Measurements from ENCODE around the gene SPATS2.
"Not testable (repeated sequence)": the region's sequence is repeated elsewhere in the genome, so short reads cannot be mapped to it uniquely, and the experiment has no call there.

SPATS2 gene

DNA sequence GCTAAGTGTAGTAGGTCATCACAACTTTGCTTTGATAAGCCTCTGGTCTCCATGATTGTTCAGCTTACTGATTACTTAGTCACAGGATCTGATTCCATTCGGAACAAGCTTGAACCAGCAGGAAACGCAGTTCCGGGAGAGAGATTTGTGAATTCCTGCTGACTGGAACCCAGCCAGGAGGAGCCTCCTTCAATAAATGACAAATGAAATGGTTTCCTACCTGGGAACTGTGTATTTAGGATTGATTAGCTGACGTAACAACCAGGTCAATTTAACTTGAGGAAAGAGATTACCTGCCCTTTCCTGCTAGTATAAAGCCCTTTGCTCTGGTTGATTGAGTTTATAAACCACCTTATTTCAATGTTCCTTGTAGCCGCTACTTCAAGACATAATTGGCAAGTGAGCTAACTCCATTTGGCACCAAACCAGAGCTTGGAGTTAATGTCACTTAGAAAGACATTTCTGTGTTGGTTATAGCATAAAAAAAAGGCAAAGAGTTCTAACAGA lies 136.5 kb downstream of the SPATS2 start:
- no peak overlapping the region for H3K9ac ChIP-seq (ENCODE audit: insufficient read length)

DNA sequence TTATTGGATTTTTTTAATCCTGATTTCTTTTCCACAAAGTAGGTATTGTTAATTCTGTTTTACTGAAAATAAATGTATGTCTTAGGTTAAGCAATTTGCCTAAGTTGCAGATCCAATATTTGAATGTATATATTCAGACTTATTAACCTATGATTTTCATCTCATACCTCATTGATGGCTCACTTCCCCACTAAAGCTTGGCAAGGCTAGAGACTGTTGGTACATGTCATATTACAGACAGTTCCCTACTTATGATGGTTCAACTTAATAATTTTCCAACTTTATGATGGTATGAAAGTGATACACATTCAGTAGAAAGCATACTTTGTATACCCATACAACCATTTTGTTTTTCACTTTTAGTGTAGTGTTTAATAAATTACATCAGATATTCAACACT lies 138.4 kb downstream of the SPATS2 start:
- H3K27ac ChIP-seq, result no peak overlapping the region
- no peak for DNase-seq (ENCODE audit: low read depth, low spot score)

More for the DNA sequence above, 136.5 kb downstream of the SPATS2 start:
- Histone ChIP-seq H3K27ac (no peak overlapping the region), H3K4me3 (no peak overlapping the region), H3K36me3 (ENCODE audit: insufficient read depth, low read length) (peaks cover 43% of the 10 kb centered on the region), H3K9me3 (ENCODE audit: low read depth, low read length) (no peaks in the 10 kb centered on the region)
- TF ChIP-seq POLR2AphosphoS5 (IDR thresholded peaks at IDR 0.05; ENCODE audit: borderline replicate concordance, low read depth, low read length), result no peak
- no peak for TF ChIP-seq EZH2 (IDR thresholded peaks at IDR 0.05)
- no peak for TF ChIP-seq FOXP2 (optimal IDR thresholded peaks at IDR 0.05; ENCODE audit: control extremely low read depth, extremely low read length, insufficient read depth)
- no peak for DNase-seq (ENCODE audit: low read depth, low spot score)

DNA sequence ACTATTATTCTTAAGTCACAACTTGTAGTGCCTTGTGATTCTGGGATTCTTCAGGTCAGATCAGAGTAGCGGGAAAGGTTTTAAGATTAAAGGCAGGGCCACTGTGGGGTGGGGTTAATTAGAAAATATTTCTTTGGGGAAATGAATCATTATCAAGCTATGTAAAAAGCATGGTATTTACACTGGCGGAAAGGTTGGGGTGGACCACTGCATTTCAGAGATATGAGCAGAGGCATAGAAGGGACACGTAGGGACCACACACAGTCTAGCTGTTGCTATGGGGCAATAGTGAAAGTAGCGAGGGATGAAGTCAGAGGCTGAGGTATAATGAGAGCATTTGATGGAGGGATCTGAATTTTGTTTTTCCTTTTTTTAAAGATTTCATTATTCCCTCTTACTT lies 139.9 kb downstream of the SPATS2 start:
- H3K27ac ChIP-seq, result no peak overlapping the region
- TF ChIP-seq EZH2 (IDR thresholded peaks at IDR 0.05), result no peak
- no peak for TF ChIP-seq POLR2AphosphoS5 (IDR thresholded peaks at IDR 0.05; ENCODE audit: borderline replicate concordance, low read depth, low read length)
- TF ChIP-seq FOXP2 (optimal IDR thresholded peaks at IDR 0.05; ENCODE audit: control extremely low read depth, extremely low read length, insufficient read depth), result no peak

More for the DNA sequence above, 138.4 kb downstream of the SPATS2 start:
- peaks cover 27% of the 10 kb centered on the region for H3K36me3 ChIP-seq (ENCODE audit: insufficient read depth, low read length)
- no peak overlapping the region for H3K4me3 ChIP-seq
- no peak overlapping the region for H3K9ac ChIP-seq (ENCODE audit: insufficient read length)
- H3K9me3 ChIP-seq (ENCODE audit: low read depth, low read length), result no peaks in the 10 kb centered on the region
- no peak for TF ChIP-seq FOXP2 (optimal IDR thresholded peaks at IDR 0.05; ENCODE audit: control extremely low read depth, extremely low read length, insufficient read depth)

DNA sequence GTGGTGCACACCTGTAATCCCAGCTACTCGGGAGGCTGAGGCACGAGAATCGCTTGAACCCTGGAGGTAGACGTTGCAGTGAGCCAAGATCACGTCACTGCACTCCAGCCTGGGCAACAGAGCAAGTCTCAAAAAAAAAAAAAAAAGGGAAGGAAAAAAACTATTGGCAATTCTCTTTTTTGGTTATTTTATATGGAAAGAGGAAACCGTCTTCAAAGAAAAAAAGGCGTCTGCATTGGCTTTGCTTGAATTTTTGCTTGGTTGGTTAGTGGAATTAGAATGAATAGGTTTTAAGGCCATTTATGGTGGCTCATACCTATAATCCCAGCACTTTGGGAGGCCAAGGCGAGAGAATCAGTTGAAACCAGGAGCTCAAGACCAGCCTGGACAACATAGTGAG lies 142.4 kb downstream of the SPATS2 start:
- H3K4me3 ChIP-seq; H3K9me3 ChIP-seq (ENCODE audit: low read depth, low read length); H3K36me3 ChIP-seq (ENCODE audit: insufficient read depth, low read length); DNase-seq (ENCODE audit: low read depth, low spot score); H3K27ac ChIP-seq; H3K9ac ChIP-seq (ENCODE audit: insufficient read length): not testable (repeated sequence)

More for the DNA sequence above, 139.9 kb downstream of the SPATS2 start:
- Histone ChIP-seq H3K9me3 (ENCODE audit: low read depth, low read length) (no peaks in the 10 kb centered on the region), H3K9ac (ENCODE audit: insufficient read length) (no peak overlapping the region), H3K36me3 (ENCODE audit: insufficient read depth, low read length) (peaks cover 17% of the 10 kb centered on the region), H3K4me3 (no peak overlapping the region)
- no peak for DNase-seq (ENCODE audit: low read depth, low spot score)

DNA sequence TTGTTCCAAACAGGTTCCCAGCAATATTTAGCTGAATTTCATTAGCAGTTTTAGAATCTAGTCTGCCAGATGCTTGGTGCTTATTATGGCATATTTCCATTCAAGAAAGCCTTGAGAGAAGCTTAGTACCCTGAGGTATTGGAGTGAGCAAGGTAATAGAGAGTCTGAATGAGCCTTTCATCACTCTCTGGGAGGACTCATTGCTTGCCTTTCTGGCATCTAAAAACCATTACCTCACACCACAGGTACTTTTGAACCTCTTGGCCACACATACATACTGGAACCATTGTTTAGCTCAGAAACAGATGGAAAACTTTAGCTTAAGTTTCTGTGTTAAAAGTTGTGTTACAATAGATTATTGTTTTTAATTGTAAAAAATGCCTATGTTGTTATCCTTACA lies 144.1 kb downstream of the SPATS2 start:
- H3K9me3 ChIP-seq (ENCODE audit: low read depth, low read length), result no peaks in the 10 kb centered on the region
- H3K36me3 ChIP-seq (ENCODE audit: insufficient read depth, low read length), result no peaks in the 10 kb centered on the region; the same call in 1 of the 2 replicates
- no peak overlapping the region for H3K4me3 ChIP-seq
- H3K27ac ChIP-seq, result peak overlapping the region; percentile 51; the same call in 1 of the 2 replicates
- TF ChIP-seq EZH2 (IDR thresholded peaks at IDR 0.05) (no peak), FOXP2 (optimal IDR thresholded peaks at IDR 0.05; ENCODE audit: control extremely low read depth, extremely low read length, insufficient read depth) (no peak), POLR2AphosphoS5 (IDR thresholded peaks at IDR 0.05; ENCODE audit: borderline replicate concordance, low read depth, low read length) (no peak)
- no peak overlapping the region for H3K9ac ChIP-seq (ENCODE audit: insufficient read length)
- DNase-seq (ENCODE audit: low read depth, low spot score), result no peak

DNA sequence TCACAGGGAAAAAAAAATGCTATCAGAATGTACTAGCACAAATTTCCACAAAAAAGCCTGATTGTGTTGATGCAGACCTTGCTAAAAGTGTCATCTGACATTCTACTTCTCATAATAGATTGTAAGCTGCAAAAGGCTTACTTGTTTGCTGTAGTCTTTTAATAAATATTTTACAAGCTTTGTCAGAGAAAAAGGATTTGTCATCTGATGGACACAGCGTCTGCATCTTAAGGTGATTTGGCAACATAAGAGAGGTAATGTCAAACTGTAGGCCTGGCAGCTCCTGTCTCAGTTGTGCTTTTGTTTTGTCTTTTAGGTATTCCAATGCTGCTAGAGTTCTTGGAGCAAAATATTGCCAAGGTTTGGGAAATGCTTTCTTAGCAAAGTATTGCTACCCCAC lies 145.3 kb downstream of the SPATS2 start:
- TF ChIP-seq POLR2AphosphoS5 (IDR thresholded peaks at IDR 0.05; ENCODE audit: borderline replicate concordance, low read depth, low read length), result no peak
- no peak for TF ChIP-seq EZH2 (IDR thresholded peaks at IDR 0.05)
- DNase-seq (ENCODE audit: low read depth, low spot score), result no peak
- Histone ChIP-seq H3K9ac (ENCODE audit: insufficient read length) (no peak overlapping the region), H3K9me3 (ENCODE audit: low read depth, low read length) (no peaks in the 10 kb centered on the region), H3K4me3 (no peak overlapping the region), H3K27ac (0 out of 2 replicates have a peak overlapping the region, but pooled peaks have one; percentile 30), H3K36me3 (ENCODE audit: insufficient read depth, low read length) (peaks cover 4% of the 10 kb centered on the region; the same call in 1 of the 2 replicates)

DNA sequence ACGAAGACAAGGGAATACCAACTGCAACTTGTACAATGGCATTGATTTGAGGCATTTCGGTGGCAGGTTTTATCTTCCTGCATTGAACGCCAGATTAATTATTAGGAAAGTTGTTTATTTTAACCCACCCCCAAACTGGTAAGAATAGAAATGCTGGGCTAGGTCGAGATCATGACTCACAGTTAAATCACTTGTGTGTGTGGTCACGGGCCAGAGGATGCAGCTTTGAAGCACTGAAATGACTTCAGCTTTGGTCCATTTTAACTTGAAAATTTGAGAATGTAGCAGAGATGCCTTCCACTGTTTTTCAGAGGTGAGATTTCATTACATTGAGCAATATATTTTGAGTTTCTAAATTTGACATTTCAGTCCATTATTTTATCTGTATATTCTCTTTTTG lies 148.0 kb downstream of the SPATS2 start:
- TF ChIP-seq POLR2AphosphoS5 (IDR thresholded peaks at IDR 0.05; ENCODE audit: borderline replicate concordance, low read depth, low read length) (no peak), FOXP2 (optimal IDR thresholded peaks at IDR 0.05; ENCODE audit: control extremely low read depth, extremely low read length, insufficient read depth) (no peak), EZH2 (IDR thresholded peaks at IDR 0.05) (no peak)
- H3K9ac ChIP-seq (ENCODE audit: insufficient read length), result no peak overlapping the region
- no peak overlapping the region for H3K27ac ChIP-seq
- no peaks in the 10 kb centered on the region for H3K9me3 ChIP-seq (ENCODE audit: low read depth, low read length)
- H3K4me3 ChIP-seq, result no peak overlapping the region
- DNase-seq (ENCODE audit: low read depth, low spot score), result no peak
- H3K36me3 ChIP-seq (ENCODE audit: insufficient read depth, low read length), result peaks cover 4% of the 10 kb centered on the region; the same call in 1 of the 2 replicates

DNA sequence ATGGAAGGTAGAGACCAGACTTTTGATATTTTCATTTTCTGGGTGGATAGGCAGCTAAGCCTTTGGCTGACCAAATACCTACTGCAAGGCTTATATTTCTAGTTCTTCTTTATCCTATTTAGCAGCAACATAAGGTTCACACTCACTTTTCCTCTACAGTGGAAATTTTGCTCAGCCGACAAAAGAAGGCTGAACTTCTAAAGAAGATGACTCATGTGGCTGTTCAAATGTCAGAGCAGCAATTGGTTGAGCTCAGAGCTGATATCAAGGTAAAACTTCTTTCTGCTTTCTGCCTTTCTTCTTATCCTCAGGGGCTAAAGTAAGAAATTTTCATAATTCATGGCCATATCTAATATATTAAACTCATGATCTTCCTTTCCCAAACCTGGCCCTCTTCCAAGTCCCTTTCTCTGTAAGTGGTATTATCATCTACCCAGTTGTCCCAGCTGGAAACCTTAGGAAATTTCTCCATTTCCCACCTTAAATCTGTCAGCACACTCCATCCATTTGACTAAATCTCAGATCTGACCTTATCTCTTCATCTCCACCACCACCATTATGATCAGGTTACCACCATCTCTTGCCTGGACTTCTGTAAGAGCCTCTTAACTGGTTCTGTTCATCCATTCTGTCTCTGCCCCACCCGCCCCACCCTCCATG lies 151.8 kb downstream of the SPATS2 start:
- no peak for DNase-seq (ENCODE audit: low read depth, low spot score)

DNA sequence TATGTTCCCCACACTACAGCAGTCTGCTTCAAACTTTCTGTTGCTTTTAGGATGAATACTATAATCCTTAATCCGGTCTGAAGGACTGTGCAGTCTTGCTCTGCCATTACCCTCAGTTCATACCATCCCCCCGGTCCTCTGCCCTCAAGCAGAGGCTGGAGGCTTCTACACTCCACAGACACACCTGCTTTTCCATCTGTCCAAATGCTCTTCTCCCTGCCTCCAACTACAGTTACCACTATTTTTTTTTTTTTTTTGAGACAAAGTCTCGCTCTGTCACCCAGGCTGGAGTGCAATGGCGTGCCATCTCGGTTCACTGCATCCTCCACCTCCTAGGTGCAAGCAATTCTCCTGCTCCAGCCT lies 152.3 kb downstream of the SPATS2 start:
- Histone ChIP-seq H3K9ac (ENCODE audit: insufficient read length) (no peak overlapping the region), H3K27ac (no peak overlapping the region), H3K9me3 (ENCODE audit: low read depth, low read length) (no peaks in the 10 kb centered on the region), H3K4me3 (no peak overlapping the region), H3K36me3 (ENCODE audit: insufficient read depth, low read length) (peaks cover 28% of the 10 kb centered on the region)
- DNase-seq (ENCODE audit: low read depth, low spot score), result no peak
- TF ChIP-seq EZH2 (IDR thresholded peaks at IDR 0.05), result no peak
- no peak for TF ChIP-seq POLR2AphosphoS5 (IDR thresholded peaks at IDR 0.05; ENCODE audit: borderline replicate concordance, low read depth, low read length)
- TF ChIP-seq FOXP2 (optimal IDR thresholded peaks at IDR 0.05; ENCODE audit: control extremely low read depth, extremely low read length, insufficient read depth), result no peak

More for the DNA sequence above, 151.8 kb downstream of the SPATS2 start:
- Histone ChIP-seq H3K36me3 (ENCODE audit: insufficient read depth, low read length) (peaks cover 23% of the 10 kb centered on the region), H3K9me3 (ENCODE audit: low read depth, low read length) (no peaks in the 10 kb centered on the region), H3K9ac (ENCODE audit: insufficient read length) (no peak overlapping the region), H3K4me3 (no peak overlapping the region), H3K27ac (peak overlapping the region; percentile 51; the same call in 1 of the 2 replicates)
- TF ChIP-seq POLR2AphosphoS5 (IDR thresholded peaks at IDR 0.05; ENCODE audit: borderline replicate concordance, low read depth, low read length), result no peak
- TF ChIP-seq FOXP2 (optimal IDR thresholded peaks at IDR 0.05; ENCODE audit: control extremely low read depth, extremely low read length, insufficient read depth), result no peak
- TF ChIP-seq EZH2 (IDR thresholded peaks at IDR 0.05), result no peak

Measured in SK-N-MC (cell line).